OCI-LY3 (cell line): Measurements from ENCODE around the gene TMEM11.

Source experiments
- H2AFZ ChIP-seq: fragments of 200-600, 300-600 bp; shearing (Covaris generic); 2 replicates; pipeline ENCODE4 v1.6.0; 2014; ENCODE audit warnings: antibody characterized with exemption, low read depth, low read length
- H3K27ac ChIP-seq: fragments of 200-600, 300-600 bp; sonication (generic); 2 replicates; pipeline ENCODE4 v1.5.1; 2014; ENCODE audit warnings: mild to moderate bottlenecking, low read length, moderate library complexity, mixed read lengths
- H3K27me3 ChIP-seq: fragments of 200-600, 300-600 bp; sonication (generic); 2 replicates; pipeline ENCODE4 v1.6.1; 2014; ENCODE audit warnings: low read depth, low read length, mixed read lengths
- H3K36me3 ChIP-seq: fragments of 200-600, 300-600 bp; sonication (generic); replicated peaks from 2 replicates; pipeline ENCODE3; 2014; ENCODE audit warnings: low read depth, low read length, mixed read lengths
- H3K4me1 ChIP-seq: fragments of 300-600, 200-600 bp; sonication (generic); 2 replicates; pipeline ENCODE4 v1.6.1; 2014; ENCODE audit warnings: low read length, mixed read lengths
- H3K4me2 ChIP-seq: fragments of 200-600, 300-600 bp; sonication (generic); 2 replicates; pipeline ENCODE4 v1.6.1; 2014; ENCODE audit warnings: low read length, mixed read lengths
- H3K4me3 ChIP-seq: fragments of 300-600, 200-600 bp; sonication (generic); 2 replicates; pipeline ENCODE4 v1.5.1; 2014; ENCODE audit warnings: antibody characterized with exemption, mild to moderate bottlenecking, low read length, moderate library complexity
- H3K79me2 ChIP-seq: fragments of 300-600, 200-600 bp; shearing (Covaris generic); 2 replicates; pipeline ENCODE4 v1.6.1; 2014; ENCODE audit warnings: mild to moderate bottlenecking, low read length, mixed read lengths
- H3K9ac ChIP-seq: fragments of 300-600, 200-600 bp; shearing (Covaris generic); 2 replicates; pipeline ENCODE4 v1.6.0; 2014; ENCODE audit warnings: mild to moderate bottlenecking, low read length, moderate library complexity
- H3K9me3 ChIP-seq: fragments of 200-600, 300-600 bp; shearing (Covaris generic); 2 replicates; pipeline ENCODE4 v1.6.1; 2014; ENCODE audit warnings: low read length, mixed read lengths; ENCODE audit not compliant: insufficient read depth
- H4K20me1 ChIP-seq: fragments of 200-600, 300-600 bp; sonication (generic); 2 replicates; pipeline ENCODE4 v1.6.1; 2016; ENCODE audit warnings: low read length, mixed read lengths; ENCODE audit not compliant: insufficient read depth
- EZH2phosphoT487 ChIP-seq: fragments of 200-600 bp; shearing (Covaris generic); IDR thresholded peaks from 2 replicates; pipeline ENCODE4 v1.6.1; 2018; ENCODE audit warnings: antibody characterized with exemption, mixed run types, low read depth
- TF ChIP-seq, protein P1 (sequence below): fragments of 200-600, 300-600 bp; sonication (generic); IDR thresholded peaks from 2 replicates; pipeline ENCODE4 v1.5.1; 2014; ENCODE audit warnings: antibody characterized with exemption, low read length, low read depth

TMEM11 gene

DNA sequence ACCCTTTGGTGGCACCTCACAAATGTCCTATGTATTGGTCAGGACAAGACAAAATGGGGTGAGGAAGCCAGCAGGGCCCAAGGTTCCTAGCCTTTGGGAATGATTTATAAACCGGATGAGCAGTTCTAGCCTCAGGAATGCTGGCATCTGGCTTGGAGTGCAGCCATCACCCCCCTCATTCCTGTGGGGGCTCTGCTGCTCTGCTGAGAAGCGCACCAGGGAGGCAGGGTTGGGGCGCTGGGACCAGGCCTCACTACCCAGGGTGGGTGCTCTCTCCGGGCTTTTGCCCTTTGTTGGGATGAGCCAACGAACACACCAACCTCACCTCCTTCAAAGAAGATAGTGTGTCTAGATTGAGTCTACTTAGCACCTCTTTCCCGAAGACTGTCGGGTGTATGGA is 39.2 kb downstream of the TMEM11 start:
- Histone ChIP-seq H3K27ac (no peak overlapping the region), H3K9me3 (no peaks in the 10 kb centered on the region), H4K20me1 (no peaks in the 10 kb centered on the region), H3K4me2 (no peak overlapping the region), H2AFZ (no peak overlapping the region), H3K36me3 (no peaks in the 10 kb centered on the region), H3K79me2 (no peaks in the 10 kb centered on the region), H3K4me1 (peaks cover 11% of the 10 kb centered on the region), H3K4me3 (no peak overlapping the region), H3K27me3 (no peaks in the 10 kb centered on the region), H3K9ac (no peak overlapping the region)
- TF ChIP-seq, protein P1, sequence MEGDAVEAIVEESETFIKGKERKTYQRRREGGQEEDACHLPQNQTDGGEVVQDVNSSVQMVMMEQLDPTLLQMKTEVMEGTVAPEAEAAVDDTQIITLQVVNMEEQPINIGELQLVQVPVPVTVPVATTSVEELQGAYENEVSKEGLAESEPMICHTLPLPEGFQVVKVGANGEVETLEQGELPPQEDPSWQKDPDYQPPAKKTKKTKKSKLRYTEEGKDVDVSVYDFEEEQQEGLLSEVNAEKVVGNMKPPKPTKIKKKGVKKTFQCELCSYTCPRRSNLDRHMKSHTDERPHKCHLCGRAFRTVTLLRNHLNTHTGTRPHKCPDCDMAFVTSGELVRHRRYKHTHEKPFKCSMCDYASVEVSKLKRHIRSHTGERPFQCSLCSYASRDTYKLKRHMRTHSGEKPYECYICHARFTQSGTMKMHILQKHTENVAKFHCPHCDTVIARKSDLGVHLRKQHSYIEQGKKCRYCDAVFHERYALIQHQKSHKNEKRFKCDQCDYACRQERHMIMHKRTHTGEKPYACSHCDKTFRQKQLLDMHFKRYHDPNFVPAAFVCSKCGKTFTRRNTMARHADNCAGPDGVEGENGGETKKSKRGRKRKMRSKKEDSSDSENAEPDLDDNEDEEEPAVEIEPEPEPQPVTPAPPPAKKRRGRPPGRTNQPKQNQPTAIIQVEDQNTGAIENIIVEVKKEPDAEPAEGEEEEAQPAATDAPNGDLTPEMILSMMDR, result no peak
- no peak for TF ChIP-seq EZH2phosphoT487

- Histone ChIP-seq H3K4me2 (no peak overlapping the region), H2AFZ (no peak overlapping the region), H4K20me1 (no peaks in the 10 kb centered on the region), H3K4me1 (peaks cover 11% of the 10 kb centered on the region), H3K36me3 (no peaks in the 10 kb centered on the region), H3K27me3 (no peaks in the 10 kb centered on the region), H3K27ac (no peak overlapping the region), H3K9me3 (no peaks in the 10 kb centered on the region), H3K9ac (no peak overlapping the region), H3K4me3 (no peak overlapping the region), H3K79me2 (no peaks in the 10 kb centered on the region)
- TF ChIP-seq EZH2phosphoT487, result no peak
- TF ChIP-seq, protein P1, result no peak
These were observed 39.8 kb downstream of the TMEM11 start for GRCh38 chr17:21174186-21174585.

- Histone ChIP-seq H2AFZ (no peak overlapping the region), H3K4me2 (no peak overlapping the region), H3K27me3 (no peaks in the 10 kb centered on the region), H3K4me3 (no peak overlapping the region), H3K27ac (no peak overlapping the region), H3K9ac (no peak overlapping the region), H3K36me3 (no peaks in the 10 kb centered on the region), H3K79me2 (no peaks in the 10 kb centered on the region), H4K20me1 (no peaks in the 10 kb centered on the region), H3K9me3 (no peaks in the 10 kb centered on the region), H3K4me1 (peaks cover 11% of the 10 kb centered on the region)
- TF ChIP-seq EZH2phosphoT487, result no peak
- TF ChIP-seq, protein P1, result no peak
These were observed 40.4 kb downstream of the TMEM11 start for GRCh38 chr17:21173543-21173942.

DNA sequence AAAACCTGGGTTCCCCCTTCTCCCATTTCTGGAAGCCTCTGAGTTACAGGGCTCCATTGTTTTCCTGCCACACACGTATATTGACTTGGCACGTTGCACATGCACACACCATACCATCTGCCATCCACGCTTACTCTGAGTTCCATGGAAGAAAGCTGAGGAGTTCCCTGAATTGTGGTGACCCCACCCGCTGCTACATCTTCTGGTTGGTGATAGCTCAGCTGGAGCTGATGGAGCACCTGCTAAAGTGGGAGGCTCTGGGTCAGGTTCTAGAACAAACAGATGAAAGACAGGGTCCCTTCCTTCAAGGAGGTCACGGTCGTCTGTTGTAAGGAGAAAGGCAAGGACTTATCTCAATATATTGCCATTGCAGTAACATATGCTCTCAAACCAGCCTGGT is 41.1 kb downstream of the TMEM11 start:
- Histone ChIP-seq H3K9ac (no peak overlapping the region), H3K36me3 (no peaks in the 10 kb centered on the region), H3K4me2 (no peak overlapping the region), H3K4me1 (peaks cover 11% of the 10 kb centered on the region), H3K27me3 (no peaks in the 10 kb centered on the region), H3K9me3 (no peaks in the 10 kb centered on the region), H2AFZ (no peak overlapping the region), H4K20me1 (no peaks in the 10 kb centered on the region), H3K79me2 (no peaks in the 10 kb centered on the region), H3K27ac (no peak overlapping the region), H3K4me3 (no peak overlapping the region)
- TF ChIP-seq EZH2phosphoT487, result no peak
- TF ChIP-seq, protein P1, result no peak
